OCI-LY3 (cell line): ENCODE results near the gene TMEM59L.

Experiments used
- H2AFZ ChIP-seq: fragments of 200-600, 300-600 bp; shearing (Covaris generic); 2 replicates; pipeline ENCODE4 v1.6.0; 2014; ENCODE audit warnings: antibody characterized with exemption, low read depth, low read length
- H3K27ac ChIP-seq: fragments of 200-600, 300-600 bp; sonication (generic); 2 replicates; pipeline ENCODE4 v1.5.1; 2014; ENCODE audit warnings: mild to moderate bottlenecking, low read length, moderate library complexity, mixed read lengths
- H3K27me3 ChIP-seq: fragments of 200-600, 300-600 bp; sonication (generic); 2 replicates; pipeline ENCODE4 v1.6.1; 2014; ENCODE audit warnings: low read depth, low read length, mixed read lengths
- H3K36me3 ChIP-seq: fragments of 200-600, 300-600 bp; sonication (generic); replicated peaks from 2 replicates; pipeline ENCODE3; 2014; ENCODE audit warnings: low read depth, low read length, mixed read lengths
- H3K4me1 ChIP-seq: fragments of 300-600, 200-600 bp; sonication (generic); 2 replicates; pipeline ENCODE4 v1.6.1; 2014; ENCODE audit warnings: low read length, mixed read lengths
- H3K4me2 ChIP-seq: fragments of 200-600, 300-600 bp; sonication (generic); 2 replicates; pipeline ENCODE4 v1.6.1; 2014; ENCODE audit warnings: low read length, mixed read lengths
- H3K4me3 ChIP-seq: fragments of 300-600, 200-600 bp; sonication (generic); 2 replicates; pipeline ENCODE4 v1.5.1; 2014; ENCODE audit warnings: antibody characterized with exemption, mild to moderate bottlenecking, low read length, moderate library complexity
- H3K79me2 ChIP-seq: fragments of 300-600, 200-600 bp; shearing (Covaris generic); 2 replicates; pipeline ENCODE4 v1.6.1; 2014; ENCODE audit warnings: mild to moderate bottlenecking, low read length, mixed read lengths
- H3K9ac ChIP-seq: fragments of 300-600, 200-600 bp; shearing (Covaris generic); 2 replicates; pipeline ENCODE4 v1.6.0; 2014; ENCODE audit warnings: mild to moderate bottlenecking, low read length, moderate library complexity
- H3K9me3 ChIP-seq: fragments of 200-600, 300-600 bp; shearing (Covaris generic); 2 replicates; pipeline ENCODE4 v1.6.1; 2014; ENCODE audit warnings: low read length, mixed read lengths; ENCODE audit not compliant: insufficient read depth
- H4K20me1 ChIP-seq: fragments of 200-600, 300-600 bp; sonication (generic); 2 replicates; pipeline ENCODE4 v1.6.1; 2016; ENCODE audit warnings: low read length, mixed read lengths; ENCODE audit not compliant: insufficient read depth
- CTCF ChIP-seq: fragments of 200-600, 300-600 bp; sonication (generic); IDR thresholded peaks from 2 replicates; pipeline ENCODE4 v1.5.1; 2014; ENCODE audit warnings: antibody characterized with exemption, low read length, low read depth
- EZH2phosphoT487 ChIP-seq: fragments of 200-600 bp; shearing (Covaris generic); IDR thresholded peaks from 2 replicates; pipeline ENCODE4 v1.6.1; 2018; ENCODE audit warnings: antibody characterized with exemption, mixed run types, low read depth

TMEM59L gene

GRCh38 chr19:18659281-18660050 lies 46.8 kb downstream of the TMEM59L start:
- peaks cover 21% of the 10 kb centered on the region; the same call in 1 of the 2 replicates for H3K27me3 ChIP-seq
- no peak overlapping the region for H2AFZ ChIP-seq
- peak overlapping the region; percentile 22 for H3K9ac ChIP-seq
- H3K4me1 ChIP-seq, result peaks cover 38% of the 10 kb centered on the region
- H3K4me2 ChIP-seq, result peak overlapping the region; percentile 90
- TF ChIP-seq EZH2phosphoT487 (no peak), CTCF (no peak)
- no peaks in the 10 kb centered on the region for H3K9me3 ChIP-seq
- peaks cover 4% of the 10 kb centered on the region for H3K79me2 ChIP-seq
- peaks cover 56% of the 10 kb centered on the region for H4K20me1 ChIP-seq
- H3K27ac ChIP-seq, result no peak overlapping the region
- H3K4me3 ChIP-seq, result peak overlapping the region; percentile 67
- peaks cover 8% of the 10 kb centered on the region for H3K36me3 ChIP-seq

- H3K27ac ChIP-seq, result no peak overlapping the region
- no peaks in the 10 kb centered on the region for H3K9me3 ChIP-seq
- TF ChIP-seq CTCF (no peak), EZH2phosphoT487 (no peak)
- peaks cover 4% of the 10 kb centered on the region for H3K79me2 ChIP-seq
- peaks cover 21% of the 10 kb centered on the region; the same call in 1 of the 2 replicates for H3K27me3 ChIP-seq
- H3K36me3 ChIP-seq, result peaks cover 8% of the 10 kb centered on the region
- no peak overlapping the region for H2AFZ ChIP-seq
- no peak overlapping the region for H3K4me3 ChIP-seq
- H3K9ac ChIP-seq, result no peak overlapping the region
- H4K20me1 ChIP-seq, result peaks cover 48% of the 10 kb centered on the region
- H3K4me1 ChIP-seq, result peaks cover 38% of the 10 kb centered on the region
- H3K4me2 ChIP-seq, result peak overlapping the region; percentile 90
Observed at GRCh38 chr19:18660051-18660910, 47.6 kb downstream of the TMEM59L start.

GRCh38 chr19:18660939-18661670 lies 48.4 kb downstream of the TMEM59L start:
- peaks cover 21% of the 10 kb centered on the region; the same call in 1 of the 2 replicates for H3K27me3 ChIP-seq
- peaks cover 42% of the 10 kb centered on the region for H3K4me1 ChIP-seq
- peaks cover 8% of the 10 kb centered on the region for H3K36me3 ChIP-seq
- TF ChIP-seq EZH2phosphoT487, result no peak
- no peak for TF ChIP-seq CTCF
- H3K27ac ChIP-seq, result no peak overlapping the region
- H3K4me3 ChIP-seq, result no peak overlapping the region
- peaks cover 43% of the 10 kb centered on the region for H4K20me1 ChIP-seq
- no peaks in the 10 kb centered on the region for H3K9me3 ChIP-seq
- H3K4me2 ChIP-seq, result no peak overlapping the region
- peaks cover 4% of the 10 kb centered on the region for H3K79me2 ChIP-seq
- no peak overlapping the region for H3K9ac ChIP-seq
- no peak overlapping the region for H2AFZ ChIP-seq
